ENCODE measurements around the gene DCTD. TPM values are rescaled to one million over a fixed set of nuclear protein-coding genes. Genes with fewer than 3 reads are reported as not detected.

DCTD gene
- total and polyA plus RNA-seq, 2 experiments from 2014 or later = 39.3 to 40.3 TPM

GRCh38 chr4:182924497-182924896, 7.3 kb upstream of the DCTD start (continued):
- TF ChIP-seq ZNF462 (CRISPR knock-in tag; IDR thresholded peaks at IDR 0.05) = no peak
- TF ChIP-seq JUNB (IDR thresholded peaks at IDR 0.05; ENCODE audit: unreplicated experiment) = no peak

- Mint-ChIP-seq H3K27ac (no peak overlapping the region), H3K4me1 (peaks cover 10% of the 10 kb centered on the region), H3K36me3 (ENCODE audit: low read depth) (no peaks in the 10 kb centered on the region), H3K9me3 (no peaks in the 10 kb centered on the region), H3K27me3 (ENCODE audit: insufficient read depth, low read depth, poor library complexity) (peaks cover 2% of the 10 kb centered on the region), H3K4me3 (no peak overlapping the region)
- Histone ChIP-seq H3K4me2 (no peak overlapping the region), H4K20me1 (replicated peaks; ENCODE audit: insufficient read depth) (no peaks in the 10 kb centered on the region), H3K4me3 (no peak overlapping the region), H3K79me2 (replicated peaks; ENCODE audit: insufficient read depth) (no peaks in the 10 kb centered on the region), H3K36me3 (ENCODE audit: insufficient read depth) (no peaks in the 10 kb centered on the region), H3K27me3 (ENCODE audit: insufficient read depth) (peaks cover 4% of the 10 kb centered on the region; the same call in 1 of the 2 replicates), H3K9me2 (ENCODE audit: insufficient read depth) (no peaks in the 10 kb centered on the region), H2AFZ (no peak overlapping the region), H3F3A (replicated peaks; ENCODE audit: low read depth) (0 out of 2 replicates have a peak, but pooled peaks cover 5% of the 10 kb centered on the region), H3K4me1 (ENCODE audit: insufficient read depth) (peaks cover 4% of the 10 kb centered on the region; the same call in 1 of the 2 replicates), H3K27ac (ENCODE audit: low read depth) (no peak overlapping the region)
- ATAC-seq (no peak), DNase-seq (ENCODE audit: low spot score) (no peak)
- TF ChIP-seq ZNF462 (CRISPR knock-in tag; IDR thresholded peaks at IDR 0.05) (no peak), STAT1 (IDR thresholded peaks at IDR 0.05; ENCODE audit: unreplicated experiment) (no peak), CTCF (conservative IDR thresholded peaks at IDR 0.05; ENCODE audit: low read depth in 2 of 2) (no peak), NANOG (IDR thresholded peaks at IDR 0.05; ENCODE audit: borderline replicate concordance) (no peak), POLR2AphosphoS5 (IDR thresholded peaks at IDR 0.05; ENCODE audit: low read depth) (no peak), EZH2 (IDR thresholded peaks at IDR 0.05; ENCODE audit: low read depth, unreplicated experiment) (no peak)
Measured at GRCh38 chr4:182923796-182924340, 6.7 kb upstream of the DCTD start.
